ENCODE measurements around the gene HSD3B2. TPM values are rescaled to one million over a fixed set of nuclear protein-coding genes. Genes with fewer than 3 reads are reported as not detected.

Gene HSD3B2
- total RNA-seq, 1 experiment from 2014 or later, result not detected

- H3K36me3 ChIP-seq (ENCODE audit: insufficient read depth, low read length, poor library complexity, severe bottlenecking), result no peaks in the 10 kb centered on the region
- intact Hi-C loops (cut with micrococcal nuclease; ENCODE audit: unreplicated experiment), result no loop called here
- TF ChIP-seq CTCF (conservative IDR thresholded peaks at IDR 0.05; ENCODE audit: low read depth, low read length), result no peak
- TF ChIP-seq EZH2 (IDR thresholded peaks at IDR 0.05; ENCODE audit: borderline replicate concordance, low read depth, low read length, poor library complexity, severe bottlenecking), result no peak
- H3K27ac ChIP-seq (ENCODE audit: low read depth, low read length, poor library complexity, severe bottlenecking), result no peak overlapping the region
- ChIA-PET CTCF (no interaction called here), POLR2A (ENCODE audit: low non-redundant PET) (no interaction called here)
- H3K4me1 ChIP-seq (ENCODE audit: insufficient read depth, low read length, poor library complexity, severe bottlenecking), result no peaks in the 10 kb centered on the region
- no TSS peak for BruUV-seq (replicated peaks)
- no peak overlapping the region for H3K4me3 ChIP-seq (ENCODE audit: low read depth, low read length, poor library complexity, severe bottlenecking)
- H3K27me3 ChIP-seq (replicated peaks; ENCODE audit: insufficient read depth, low read depth, low read length, poor library complexity), result no peaks in the 10 kb centered on the region
- no peak for DNase-seq (ENCODE audit: low spot score)
- H3K9me3 ChIP-seq (ENCODE audit: low read depth, low read length, poor library complexity, severe bottlenecking), result no peaks in the 10 kb centered on the region
Measured at GRCh38 chr1:119385650-119386049, 29.3 kb upstream of the HSD3B2 start.

- BruUV-seq (replicated peaks), result no TSS peak
- intact Hi-C loops (cut with micrococcal nuclease; ENCODE audit: unreplicated experiment), result no loop called here
- Histone ChIP-seq H3K27me3 (replicated peaks; ENCODE audit: insufficient read depth, low read depth, low read length, poor library complexity) (no peaks in the 10 kb centered on the region), H3K36me3 (ENCODE audit: insufficient read depth, low read length, poor library complexity, severe bottlenecking) (no peaks in the 10 kb centered on the region), H3K4me1 (ENCODE audit: insufficient read depth, low read length, poor library complexity, severe bottlenecking) (no peaks in the 10 kb centered on the region), H3K4me3 (ENCODE audit: low read depth, low read length, poor library complexity, severe bottlenecking) (no peak overlapping the region), H3K27ac (ENCODE audit: low read depth, low read length, poor library complexity, severe bottlenecking) (no peak overlapping the region), H3K9me3 (ENCODE audit: low read depth, low read length, poor library complexity, severe bottlenecking) (no peaks in the 10 kb centered on the region)
- POLR2A ChIA-PET (ENCODE audit: low non-redundant PET), result no interaction called here
- TF ChIP-seq CTCF (conservative IDR thresholded peaks at IDR 0.05; ENCODE audit: low read depth, low read length), result no peak
- TF ChIP-seq EZH2 (IDR thresholded peaks at IDR 0.05; ENCODE audit: borderline replicate concordance, low read depth, low read length, poor library complexity, severe bottlenecking), result no peak
- no peak for DNase-seq (ENCODE audit: low spot score)
- CTCF ChIA-PET, result no interaction called here
Measured at GRCh38 chr1:119387858-119388257, 27.1 kb upstream of the HSD3B2 start.

GRCh38 chr1:119388450-119388849 lies 26.5 kb upstream of the HSD3B2 start:
- H3K4me3 ChIP-seq (ENCODE audit: low read depth, low read length, poor library complexity, severe bottlenecking), result no peak overlapping the region
- POLR2A ChIA-PET (ENCODE audit: low non-redundant PET), result no interaction called here
- no peak overlapping the region for H3K27ac ChIP-seq (ENCODE audit: low read depth, low read length, poor library complexity, severe bottlenecking)
- no TSS peak for BruUV-seq (replicated peaks)
- DNase-seq (ENCODE audit: low spot score), result no peak
- TF ChIP-seq CTCF (conservative IDR thresholded peaks at IDR 0.05; ENCODE audit: low read depth, low read length), result no peak
- TF ChIP-seq EZH2 (IDR thresholded peaks at IDR 0.05; ENCODE audit: borderline replicate concordance, low read depth, low read length, poor library complexity, severe bottlenecking), result no peak
- CTCF ChIA-PET, result no interaction called here
- no peaks in the 10 kb centered on the region for H3K36me3 ChIP-seq (ENCODE audit: insufficient read depth, low read length, poor library complexity, severe bottlenecking)
- no peaks in the 10 kb centered on the region for H3K4me1 ChIP-seq (ENCODE audit: insufficient read depth, low read length, poor library complexity, severe bottlenecking)
- intact Hi-C loops (cut with micrococcal nuclease; ENCODE audit: unreplicated experiment), result no loop called here
- H3K27me3 ChIP-seq (replicated peaks; ENCODE audit: insufficient read depth, low read depth, low read length, poor library complexity), result no peaks in the 10 kb centered on the region
- no peaks in the 10 kb centered on the region for H3K9me3 ChIP-seq (ENCODE audit: low read depth, low read length, poor library complexity, severe bottlenecking)
